ENCODE results near the gene ADM. TPM values are rescaled to one million over a fixed set of nuclear protein-coding genes. Genes with fewer than 3 reads are reported as not detected.
A peak's percentile ranks its signal among the peaks of the same experiment; 100 is the strongest.

ADM gene, protein sequence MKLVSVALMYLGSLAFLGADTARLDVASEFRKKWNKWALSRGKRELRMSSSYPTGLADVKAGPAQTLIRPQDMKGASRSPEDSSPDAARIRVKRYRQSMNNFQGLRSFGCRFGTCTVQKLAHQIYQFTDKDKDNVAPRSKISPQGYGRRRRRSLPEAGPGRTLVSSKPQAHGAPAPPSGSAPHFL
- 4.9 and 5.9 TPM in 2 replicates for total RNA-seq (2014; rRNA removed; shearing (Covaris generic))
- total RNA-seq (2022): 0.20 and 0.46 TPM in 2 replicates
- percentile 17 among the genes with signal in this experiment for Bru-seq, nascent RNA
- percentile 21 among the genes with signal in this experiment for BruChase-seq, experiment 1, labeled RNA remaining after a 6-hour chase
- percentile 34 among the genes with signal in this experiment for BruChase-seq, experiment 2, labeled RNA remaining after a 2-hour chase
- long read RNA-seq: 0 reads

DNA sequence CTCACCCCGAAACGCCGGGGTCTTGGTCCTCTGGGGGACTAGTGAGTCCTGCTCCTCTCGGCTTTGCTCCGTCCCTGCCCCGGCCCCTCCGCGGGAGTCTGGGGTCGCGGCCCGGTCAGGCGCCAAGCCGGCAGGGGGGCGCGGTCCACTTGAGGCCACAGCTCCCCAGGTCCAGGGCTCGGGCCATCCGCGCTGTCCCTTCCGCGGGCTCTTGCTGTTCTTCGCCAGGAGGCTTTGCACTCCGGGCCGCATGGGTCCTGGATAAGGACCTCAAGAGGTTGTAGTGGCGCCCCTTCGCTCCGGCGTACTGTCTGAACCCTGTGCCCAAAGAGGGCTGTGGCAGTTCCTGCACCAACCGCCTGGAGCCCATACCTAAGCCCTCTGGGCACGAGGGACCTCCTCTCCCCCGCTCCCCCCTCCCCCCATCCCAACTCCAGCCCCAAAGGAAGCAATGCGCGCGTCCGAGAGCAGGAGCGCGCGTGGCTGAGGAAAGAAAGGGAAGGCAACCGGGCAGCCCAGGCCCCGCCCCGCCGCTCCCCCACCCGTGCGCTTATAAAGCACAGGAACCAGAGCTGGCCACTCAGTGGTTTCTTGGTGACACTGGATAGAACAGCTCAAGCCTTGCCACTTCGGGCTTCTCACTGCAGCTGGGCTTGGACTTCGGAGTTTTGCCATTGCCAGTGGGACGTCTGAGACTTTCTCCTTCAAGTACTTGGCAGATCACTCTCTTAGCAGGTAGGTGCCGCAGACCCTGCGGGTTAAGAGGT, at the start of gene ADM:
ADM (plus strand) TSS at position 579 of the 767 bp plus-strand sequence. CDS start 628 bp downstream, outside the sequence.
- Histone ChIP-seq H3K4me1 (ENCODE audit: insufficient read depth, low read length, poor library complexity, severe bottlenecking) (peaks cover 68% of the 10 kb centered on the region), H3K27ac (ENCODE audit: low read depth, low read length, poor library complexity, severe bottlenecking) (no peak within 1 kb of the TSS), H3K4me2 (ENCODE audit: low read length) (peak within 1 kb of the TSS; percentile 76), H2AFZ (ENCODE audit: low read length) (peak within 1 kb of the TSS; percentile 68; the same call in 1 of the 2 replicates), H3K79me2 (ENCODE audit: insufficient read depth, low read depth, low read length) (no peaks in the 10 kb centered on the region), H4K20me1 (ENCODE audit: insufficient read depth, low read length) (no peaks in the 10 kb centered on the region), H3K9me3 (ENCODE audit: low read length) (no peaks in the 10 kb centered on the region), H3K9me2 (ENCODE audit: insufficient read depth, low read length) (no peaks in the 10 kb centered on the region), H3K36me3 (ENCODE audit: insufficient read depth, low read length) (no peaks in the 10 kb centered on the region), H3K4me3 (ENCODE audit: low read depth, low read length, poor library complexity, severe bottlenecking) (peak within 1 kb of the TSS; percentile 62)
- CTCF ChIA-PET (ENCODE audit: unreplicated experiment): interaction anchor here (1.0 kb wide), 1 partner anchor 545 kb away, joined by 5 read pairs; no protein-coding TSS in a partner anchor
- POLR2A ChIA-PET: interaction anchor here (0.6 to 2.6 kb wide), 7 partner anchors 8 to 605 kb away, joined by 3 to 7 read pairs (median 3); no protein-coding TSS in a partner anchor
- no peak for TF ChIP-seq EZH2phosphoT487 (IDR thresholded peaks at IDR 0.05; ENCODE audit: borderline replicate concordance, low read depth, low read length)
- TF ChIP-seq, protein P1, sequence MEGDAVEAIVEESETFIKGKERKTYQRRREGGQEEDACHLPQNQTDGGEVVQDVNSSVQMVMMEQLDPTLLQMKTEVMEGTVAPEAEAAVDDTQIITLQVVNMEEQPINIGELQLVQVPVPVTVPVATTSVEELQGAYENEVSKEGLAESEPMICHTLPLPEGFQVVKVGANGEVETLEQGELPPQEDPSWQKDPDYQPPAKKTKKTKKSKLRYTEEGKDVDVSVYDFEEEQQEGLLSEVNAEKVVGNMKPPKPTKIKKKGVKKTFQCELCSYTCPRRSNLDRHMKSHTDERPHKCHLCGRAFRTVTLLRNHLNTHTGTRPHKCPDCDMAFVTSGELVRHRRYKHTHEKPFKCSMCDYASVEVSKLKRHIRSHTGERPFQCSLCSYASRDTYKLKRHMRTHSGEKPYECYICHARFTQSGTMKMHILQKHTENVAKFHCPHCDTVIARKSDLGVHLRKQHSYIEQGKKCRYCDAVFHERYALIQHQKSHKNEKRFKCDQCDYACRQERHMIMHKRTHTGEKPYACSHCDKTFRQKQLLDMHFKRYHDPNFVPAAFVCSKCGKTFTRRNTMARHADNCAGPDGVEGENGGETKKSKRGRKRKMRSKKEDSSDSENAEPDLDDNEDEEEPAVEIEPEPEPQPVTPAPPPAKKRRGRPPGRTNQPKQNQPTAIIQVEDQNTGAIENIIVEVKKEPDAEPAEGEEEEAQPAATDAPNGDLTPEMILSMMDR (conservative IDR thresholded peaks at IDR 0.05; ENCODE audit: low read length): peak; percentile 67
- no TSS peak for BruUV-seq (replicated peaks)
- intact Hi-C loops (cut with micrococcal nuclease; ENCODE audit: unreplicated experiment): no loop called here
- DNase-seq (ENCODE audit: low spot score): no peak

DNA sequence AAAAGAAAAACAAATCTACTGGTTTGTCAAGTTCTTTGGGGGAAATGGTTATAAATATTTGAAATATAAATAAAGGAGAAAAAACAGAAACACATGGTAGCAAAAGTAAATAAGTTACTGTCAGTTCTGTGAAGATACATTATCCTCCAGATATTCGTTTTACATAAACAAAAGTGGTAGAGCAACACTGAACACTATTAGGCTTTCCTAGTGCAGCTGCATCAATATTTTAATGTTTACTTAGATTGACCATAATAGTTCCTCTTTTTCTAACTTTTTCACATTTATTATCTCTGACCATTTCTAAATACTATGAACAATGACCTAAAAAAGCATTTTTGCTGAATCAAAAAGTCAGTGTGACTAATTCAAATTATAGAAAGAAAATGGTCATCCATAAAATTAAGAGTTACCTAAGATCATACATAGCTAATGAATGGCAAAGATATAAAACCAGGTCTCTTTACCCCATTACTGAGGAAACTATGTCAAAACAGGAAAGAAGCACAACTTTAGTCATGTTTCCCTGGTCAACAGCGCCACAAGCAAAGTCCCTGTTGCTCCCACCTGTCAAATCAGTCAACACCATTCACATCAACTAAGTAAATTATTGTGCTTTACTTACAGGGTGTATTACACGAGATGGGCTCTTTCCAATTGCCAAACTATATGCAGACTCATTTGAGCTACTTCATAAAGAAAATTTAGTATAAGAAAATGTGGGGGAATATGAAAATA, 49.3 kb upstream of the ADM start:
- no peaks in the 10 kb centered on the region for H4K20me1 ChIP-seq (ENCODE audit: insufficient read depth, low read length)
- no peaks in the 10 kb centered on the region for H3K79me2 ChIP-seq (ENCODE audit: insufficient read depth, low read depth, low read length)
- H3K4me1 ChIP-seq (ENCODE audit: insufficient read depth, low read length, poor library complexity, severe bottlenecking): peaks cover 7% of the 10 kb centered on the region
- H2AFZ ChIP-seq (ENCODE audit: low read length): no peak overlapping the region
- no TSS peak for BruUV-seq (replicated peaks)
- no peak overlapping the region for H3K4me2 ChIP-seq (ENCODE audit: low read length)
- no peak for TF ChIP-seq EZH2phosphoT487 (IDR thresholded peaks at IDR 0.05; ENCODE audit: borderline replicate concordance, low read depth, low read length)
- TF ChIP-seq, protein P1 (conservative IDR thresholded peaks at IDR 0.05; ENCODE audit: low read length): no peak
- intact Hi-C loops (cut with micrococcal nuclease; ENCODE audit: unreplicated experiment): no loop called here
- H3K27ac ChIP-seq (ENCODE audit: low read depth, low read length, poor library complexity, severe bottlenecking): no peak overlapping the region
- H3K9me2 ChIP-seq (ENCODE audit: insufficient read depth, low read length): no peaks in the 10 kb centered on the region
- no peak overlapping the region for H3K4me3 ChIP-seq (ENCODE audit: low read depth, low read length, poor library complexity, severe bottlenecking)
- no peak for DNase-seq (ENCODE audit: low spot score)
- no peaks in the 10 kb centered on the region for H3K36me3 ChIP-seq (ENCODE audit: insufficient read depth, low read length)
- CTCF ChIA-PET (ENCODE audit: unreplicated experiment): no interaction called here
- H3K9me3 ChIP-seq (ENCODE audit: low read length): no peaks in the 10 kb centered on the region
- POLR2A ChIA-PET: interaction anchor here (0.9 kb wide), 1 partner anchor 15 kb away, joined by 3 read pairs; no protein-coding TSS in a partner anchor

Data from OCI-LY7 (cell line).